Endodermal cell (in vitro differentiated cells): ENCODE measurements around the gene MEX3B. TPM values are rescaled to one million over a fixed set of nuclear protein-coding genes. Genes with fewer than 3 reads are reported as not detected.

ENCODE experiments used
- DNase-seq: peaks from one replicate; pipeline ENCODE4 v3.0.0-alpha.2; 2017
- H3K27ac ChIP-seq: 2 replicates; pipeline ENCODE4 v1.5.1; 2013; ENCODE audit warnings: mild to moderate bottlenecking, low read depth, low read length, moderate library complexity
- H3K27me3 ChIP-seq: 2 replicates; pipeline ENCODE4 v1.6.1; 2013; ENCODE audit warnings: mild to moderate bottlenecking, low read length, moderate library complexity; ENCODE audit not compliant: insufficient read depth, control insufficient read depth, poor library complexity, severe bottlenecking
- H3K36me3 ChIP-seq: 2 replicates; pipeline ENCODE4 v1.7.0; 2013; ENCODE audit warnings: mild to moderate bottlenecking, low read length, moderate library complexity; ENCODE audit not compliant: control insufficient read depth, insufficient read depth
- H3K4me1 ChIP-seq: one replicate; pipeline ENCODE4 v1.7.0; 2013; ENCODE audit warnings: low read length; ENCODE audit not compliant: control insufficient read depth, insufficient read depth
- H3K4me3 ChIP-seq: 2 replicates; pipeline ENCODE4 v1.5.1; 2013; ENCODE audit warnings: mild to moderate bottlenecking, low read length, moderate library complexity
- H3K9ac ChIP-seq: 2 replicates; pipeline ENCODE4 v1.6.1; 2013; ENCODE audit warnings: mild to moderate bottlenecking, low read length, moderate library complexity; ENCODE audit not compliant: poor library complexity, severe bottlenecking; ENCODE audit errors: extremely low read depth
- H3K9me3 ChIP-seq: 2 replicates; pipeline ENCODE4 v1.6.1; 2013; ENCODE audit warnings: mild to moderate bottlenecking, low read length, moderate library complexity; ENCODE audit not compliant: control insufficient read depth
- H3K27ac Mint-ChIP-seq: 2 replicates; pipeline ENCODE4 v1.8.0; 2020; ENCODE audit warnings: mixed read lengths
- H3K27me3 Mint-ChIP-seq: 2 replicates; pipeline ENCODE4 v1.8.0; 2021; ENCODE audit warnings: mild to moderate bottlenecking, mixed read lengths; ENCODE audit not compliant: insufficient read depth
- H3K36me3 Mint-ChIP-seq: 2 replicates; pipeline ENCODE4 v1.8.0; 2020; ENCODE audit warnings: low read depth, mixed read lengths
- H3K4me1 Mint-ChIP-seq: 2 replicates; pipeline ENCODE4 v1.8.0; 2020; ENCODE audit warnings: mixed read lengths
- H3K4me3 Mint-ChIP-seq: 2 replicates; pipeline ENCODE4 v1.8.0; 2020; ENCODE audit warnings: mild to moderate bottlenecking, moderate library complexity, mixed read lengths
- H3K9me3 Mint-ChIP-seq: 2 replicates; pipeline ENCODE4 v1.8.0; 2020; ENCODE audit warnings: mild to moderate bottlenecking, mixed read lengths
- WGBS, 2 experiments: methylation state at CpG; one replicate each; pipeline versions ENCODE4 v1.1.5 to v1.1.7; 2013; ENCODE audit warnings: missing lambda C conversion rate in 2 of 2, mixed read lengths in 1 of 2; ENCODE audit not compliant: insufficient coverage in 1 of 2, insufficient read length in 1 of 2; 5-methylcytosine and 5-hydroxymethylcytosine counted together
- total RNA-seq, 2 donors: library from RNA; stranded (reverse); fragmentation: NEBNext Ultra II Directional in 1 of 2; extraction: Animal tissue kit (Norgen Biotek cat#: 25700) in 1 of 2; gene quantifications; 2 replicates in 1 of 2; 3 replicates in 1 of 2; pipeline ENCODE4 v1.2.1, GENCODE V29; 2021
- TF ChIP-seq, protein P1 (sequence below): fragments of 200-600 bp; sonication (generic); conservative IDR thresholded peaks from 2 replicates; pipeline ENCODE4 v1.5.0; 2021; ENCODE audit warnings: antibody characterized with exemption, mild to moderate bottlenecking

Gene MEX3B
- total RNA-seq, 2 donors from 2014 or later: 3.4 to 5.1 TPM

DNA sequence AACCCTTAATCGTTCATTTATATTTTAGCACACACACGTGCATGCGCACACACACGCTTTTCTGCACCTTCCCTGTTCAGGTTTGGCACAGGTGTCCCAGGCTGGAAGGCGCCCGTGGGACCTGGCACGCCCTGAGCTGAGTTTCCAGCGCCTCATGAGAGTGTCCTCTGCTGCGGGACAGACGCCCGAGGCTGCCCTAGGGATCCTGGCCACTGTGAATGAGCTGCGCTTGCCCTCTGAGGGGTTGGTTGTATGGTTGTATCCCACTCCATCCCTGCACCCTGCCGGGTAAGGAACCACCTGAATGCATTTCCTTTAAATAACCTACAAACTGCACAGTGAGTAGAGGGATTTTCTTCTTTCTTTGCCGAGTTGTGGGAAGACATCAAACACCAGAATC, 12.2 kb upstream of the MEX3B start:
- TF ChIP-seq, protein P1, sequence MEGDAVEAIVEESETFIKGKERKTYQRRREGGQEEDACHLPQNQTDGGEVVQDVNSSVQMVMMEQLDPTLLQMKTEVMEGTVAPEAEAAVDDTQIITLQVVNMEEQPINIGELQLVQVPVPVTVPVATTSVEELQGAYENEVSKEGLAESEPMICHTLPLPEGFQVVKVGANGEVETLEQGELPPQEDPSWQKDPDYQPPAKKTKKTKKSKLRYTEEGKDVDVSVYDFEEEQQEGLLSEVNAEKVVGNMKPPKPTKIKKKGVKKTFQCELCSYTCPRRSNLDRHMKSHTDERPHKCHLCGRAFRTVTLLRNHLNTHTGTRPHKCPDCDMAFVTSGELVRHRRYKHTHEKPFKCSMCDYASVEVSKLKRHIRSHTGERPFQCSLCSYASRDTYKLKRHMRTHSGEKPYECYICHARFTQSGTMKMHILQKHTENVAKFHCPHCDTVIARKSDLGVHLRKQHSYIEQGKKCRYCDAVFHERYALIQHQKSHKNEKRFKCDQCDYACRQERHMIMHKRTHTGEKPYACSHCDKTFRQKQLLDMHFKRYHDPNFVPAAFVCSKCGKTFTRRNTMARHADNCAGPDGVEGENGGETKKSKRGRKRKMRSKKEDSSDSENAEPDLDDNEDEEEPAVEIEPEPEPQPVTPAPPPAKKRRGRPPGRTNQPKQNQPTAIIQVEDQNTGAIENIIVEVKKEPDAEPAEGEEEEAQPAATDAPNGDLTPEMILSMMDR: no peak
- no peaks in the 10 kb centered on the region for H3K36me3 Mint-ChIP-seq
- Histone ChIP-seq H3K4me3 (no peak overlapping the region), H3K36me3 (no peaks in the 10 kb centered on the region), H3K27ac (no peak overlapping the region), H3K27me3 (peaks cover 37% of the 10 kb centered on the region), H3K4me1 (no peaks in the 10 kb centered on the region), H3K9me3 (no peaks in the 10 kb centered on the region), H3K9ac (no peak overlapping the region)
- DNase-seq: no peak
- no peak overlapping the region for H3K27ac Mint-ChIP-seq
- WGBS, 2 experiments: 18 to 25% methylated on average over 5 to 13 of the region's 14 CpGs
- H3K9me3 Mint-ChIP-seq: no peaks in the 10 kb centered on the region
- peaks cover 19% of the 10 kb centered on the region for H3K4me1 Mint-ChIP-seq
- peaks cover 64% of the 10 kb centered on the region for H3K27me3 Mint-ChIP-seq
- peak overlapping the region; percentile 24 for H3K4me3 Mint-ChIP-seq

DNA sequence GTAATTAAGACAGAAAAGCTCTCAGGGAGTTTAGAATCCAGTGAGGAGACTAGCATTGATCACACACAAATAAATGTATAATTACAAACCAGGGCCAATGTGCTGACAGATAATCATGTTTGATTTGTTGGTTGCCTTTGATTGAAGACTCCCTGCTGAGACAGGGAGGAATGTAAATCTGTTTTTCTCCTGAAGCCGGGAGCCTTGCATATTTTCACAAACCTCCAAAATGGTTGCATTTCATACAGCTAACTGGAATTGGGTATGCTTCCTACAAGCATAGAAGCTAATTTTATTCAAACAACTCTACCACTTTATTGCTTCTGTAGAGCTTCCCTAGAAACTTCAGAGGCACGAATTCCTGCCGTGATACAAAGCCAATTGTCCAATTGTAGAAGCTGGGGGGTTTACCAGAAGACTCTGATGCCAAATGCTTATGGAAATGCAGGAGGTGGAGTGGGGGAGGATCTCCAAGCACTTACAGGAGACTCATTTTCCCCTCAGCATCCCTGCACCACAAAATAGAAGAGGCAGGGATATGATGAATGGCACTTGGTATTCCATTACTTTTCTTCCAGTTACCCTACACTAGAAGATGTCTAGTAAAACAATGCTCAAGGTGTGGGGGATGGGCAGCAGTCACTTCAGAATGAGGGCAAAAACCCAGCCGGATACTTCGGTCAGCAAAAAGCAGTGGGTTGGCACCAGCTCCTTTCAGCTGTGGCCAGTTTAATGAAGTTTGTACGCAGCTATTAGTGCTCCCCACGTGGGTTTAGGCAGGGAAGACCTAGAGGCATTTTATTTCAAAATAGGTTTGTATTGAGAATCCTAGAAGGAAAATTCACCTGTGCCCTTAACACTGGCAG, 11.4 kb upstream of the MEX3B start:
- Mint-ChIP-seq H3K9me3 (no peaks in the 10 kb centered on the region), H3K4me3 (peak overlapping the region; percentile 24), H3K27ac (no peak overlapping the region), H3K4me1 (peaks cover 15% of the 10 kb centered on the region), H3K36me3 (no peaks in the 10 kb centered on the region), H3K27me3 (peaks cover 56% of the 10 kb centered on the region)
- Histone ChIP-seq H3K4me1 (no peaks in the 10 kb centered on the region), H3K9ac (no peak overlapping the region), H3K4me3 (no peak overlapping the region), H3K9me3 (no peaks in the 10 kb centered on the region), H3K27me3 (peaks cover 32% of the 10 kb centered on the region), H3K27ac (no peak overlapping the region), H3K36me3 (no peaks in the 10 kb centered on the region)
- TF ChIP-seq, protein P1: no peak
- no peak for DNase-seq
- WGBS, 2 experiments: 33 to 34% methylated on average over 5 to 7 of the region's 7 CpGs

DNA sequence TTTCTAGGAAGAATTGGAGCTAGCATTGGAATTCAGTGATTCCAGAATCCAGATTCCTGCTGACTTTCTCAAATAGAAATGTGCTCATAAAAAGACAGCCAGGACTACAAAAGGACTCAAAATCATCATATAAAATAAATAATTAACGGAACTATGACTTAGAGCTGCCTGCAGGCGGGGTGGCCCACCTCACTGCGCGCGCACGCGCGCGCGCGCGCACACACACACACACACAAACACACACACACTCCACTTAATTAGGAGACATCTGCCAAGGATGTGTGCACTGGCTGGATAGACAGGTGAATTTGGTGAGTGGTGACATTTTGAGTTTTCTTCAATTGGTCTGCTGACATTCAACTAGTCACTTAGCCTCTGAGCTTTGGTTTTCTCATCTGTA, 6.9 kb upstream of the MEX3B start:
- TF ChIP-seq, protein P1: no peak
- H3K36me3 Mint-ChIP-seq: no peaks in the 10 kb centered on the region
- H3K9me3 Mint-ChIP-seq: no peaks in the 10 kb centered on the region

More for the DNA sequence above, 6.9 kb upstream of the MEX3B start:
- Mint-ChIP-seq H3K27ac (no peak overlapping the region), H3K4me3 (no peak overlapping the region), H3K27me3 (peaks cover 38% of the 10 kb centered on the region), H3K4me1 (peaks cover 12% of the 10 kb centered on the region)
- Histone ChIP-seq H3K36me3 (no peaks in the 10 kb centered on the region), H3K27me3 (peaks cover 27% of the 10 kb centered on the region), H3K4me3 (no peak overlapping the region), H3K4me1 (no peaks in the 10 kb centered on the region), H3K9me3 (no peaks in the 10 kb centered on the region), H3K27ac (no peak overlapping the region), H3K9ac (no peak overlapping the region)
- WGBS, 2 experiments: 91% methylated on average over 12 of the region's 12 CpGs; no CpG with 5 or more reads in 1 of the 2 experiments
- DNase-seq: no peak
